ENCODE data around the gene SNCG. TPM values are rescaled to one million over a fixed set of nuclear protein-coding genes. Genes with fewer than 3 reads are reported as not detected.

The SNCG gene
- 7.2 and 69.4 TPM in 2 replicates for total RNA-seq

DNA sequence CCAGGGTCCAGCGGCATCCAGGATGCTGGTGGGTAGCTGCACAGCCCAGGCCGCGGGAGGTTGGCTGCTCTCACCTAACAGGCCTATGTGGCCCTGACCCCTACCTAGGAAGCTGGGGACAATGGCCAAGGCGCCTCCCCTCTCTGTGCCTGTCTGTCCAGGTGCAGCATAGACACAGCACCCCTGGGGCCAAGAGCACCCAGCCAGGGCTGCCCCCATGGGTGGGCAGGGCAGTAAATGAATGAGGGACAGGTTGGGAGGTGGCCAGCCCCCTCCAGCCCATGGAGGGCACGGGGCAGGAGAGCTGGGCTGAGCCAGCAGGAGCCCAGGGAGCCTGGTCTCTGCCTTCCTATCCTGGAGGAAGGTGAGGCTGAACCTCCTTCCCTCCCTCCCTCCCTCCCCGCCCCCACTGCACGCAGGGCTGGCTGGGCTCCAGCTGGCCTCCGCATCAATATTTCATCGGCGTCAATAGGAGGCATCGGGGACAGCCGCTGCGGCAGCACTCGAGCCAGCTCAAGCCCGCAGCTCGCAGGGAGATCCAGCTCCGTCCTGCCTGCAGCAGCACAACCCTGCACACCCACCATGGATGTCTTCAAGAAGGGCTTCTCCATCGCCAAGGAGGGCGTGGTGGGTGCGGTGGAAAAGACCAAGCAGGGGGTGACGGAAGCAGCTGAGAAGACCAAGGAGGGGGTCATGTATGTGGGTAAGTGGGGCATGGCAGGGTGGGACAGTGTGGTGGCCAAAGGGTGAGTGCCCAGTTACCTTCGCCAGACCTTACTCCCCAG is at the start of gene SNCG:
SNCG (plus strand) TSS at position 484 of the 785 bp plus-strand sequence; CDS start at position 583, 99 bp downstream.

DNA sequence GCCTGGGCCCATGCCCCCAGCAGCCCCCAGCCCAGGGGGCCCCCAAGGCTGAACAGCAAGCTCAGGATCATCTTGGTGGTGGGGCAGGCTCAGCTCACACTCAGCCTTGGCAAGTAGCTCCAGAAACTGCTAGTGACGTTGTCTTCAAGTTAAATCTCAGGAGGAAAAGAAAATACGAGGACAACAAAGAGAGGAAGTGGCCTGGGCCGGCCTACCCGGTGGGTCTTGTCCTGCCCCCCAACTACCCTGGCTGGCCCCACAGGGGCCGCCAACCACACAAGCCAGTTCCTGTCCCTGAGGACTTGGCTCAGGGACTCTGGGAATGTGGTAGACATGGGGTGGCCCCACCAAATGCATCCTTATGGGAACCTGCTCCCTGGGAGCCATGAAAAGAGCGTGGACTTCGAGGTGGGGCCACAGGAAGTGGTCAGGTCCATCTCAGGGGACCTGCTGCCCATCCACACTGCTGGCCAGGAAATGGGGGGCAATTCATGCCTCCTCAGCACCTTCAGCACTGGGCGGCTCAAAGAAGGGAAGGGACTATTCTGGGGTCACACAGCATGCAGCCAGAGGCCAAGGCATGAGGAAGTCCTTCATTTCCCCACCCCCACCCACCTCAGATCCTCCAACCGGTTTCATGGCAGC is 806 bp upstream of the SNCG start, which contains the start of gene MMRN2:
MMRN2 (minus strand) TSS at position 145 of the 645 bp plus-strand sequence; CDS start at position 71, 74 bp downstream.

DNA sequence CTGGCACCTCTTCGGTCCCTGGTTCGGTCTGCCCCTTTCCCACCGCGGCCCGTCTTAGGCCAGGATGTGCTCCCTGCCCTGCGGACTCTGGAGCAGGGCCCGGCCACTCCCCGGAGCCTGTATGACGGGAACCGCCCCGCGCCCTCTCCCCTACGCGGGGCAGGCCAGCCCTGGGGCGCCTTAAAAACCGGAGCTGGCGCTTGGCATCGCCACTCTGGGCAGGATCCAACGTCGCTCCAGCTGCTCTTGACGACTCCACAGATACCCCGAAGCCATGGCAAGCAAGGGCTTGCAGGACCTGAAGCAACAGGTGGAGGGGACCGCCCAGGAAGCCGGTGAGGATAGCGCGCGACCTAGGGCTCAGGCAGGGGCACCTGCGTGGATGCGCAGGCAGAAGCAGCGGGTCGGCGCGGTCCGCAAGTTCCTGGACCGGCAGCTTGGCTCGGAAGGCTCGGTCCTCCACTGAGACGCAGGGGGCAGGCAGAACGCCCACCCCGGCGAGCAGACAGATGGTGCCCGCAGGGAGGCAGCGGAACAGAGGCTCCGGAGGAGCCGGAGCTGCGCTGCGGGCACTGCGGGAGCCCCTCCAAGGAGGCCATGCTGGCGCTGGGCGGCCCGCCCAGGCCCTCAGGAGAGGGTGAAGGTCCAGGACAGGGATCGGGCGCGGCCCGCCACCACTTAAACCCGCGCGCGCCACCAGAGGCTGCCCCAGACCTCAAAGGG is 10.0 kb downstream of the SNCG start, which contains the start of gene ADIRF:
ADIRF (plus strand) TSS at position 212 of the 723 bp plus-strand sequence; CDS start at position 275, 63 bp downstream.

Other genes with a start within 250 kb of the SNCG start
- gene BMPR1A, start 202.0 kb upstream of the SNCG start, total RNA-seq: 41.3 and 47.3 TPM in 2 replicates
- gene MMRN2, start 984 bp upstream of the SNCG start, total RNA-seq: 1.5 and 4.6 TPM in 2 replicates
- gene ADIRF, start 9.9 kb downstream of the SNCG start, total RNA-seq: 197 and 447 TPM in 2 replicates
- not detected in 2 replicates for gene FAM25A, start 61.7 kb downstream of the SNCG start, total RNA-seq
- 254 and 326 TPM in 2 replicates for gene GLUD1, start 136.2 kb downstream of the SNCG start, total RNA-seq
- 10.0 and 15.9 TPM in 2 replicates for gene SHLD2, start 136.6 kb downstream of the SNCG start, total RNA-seq